HepG2 (cell line): Measurements from ENCODE around the gene NPHS1. TPM values are rescaled to one million over a fixed set of nuclear protein-coding genes. Genes with fewer than 3 reads are reported as not detected.

ENCODE experiments used
- ARNT ChIP-seq: fragments of 450-650 bp; IDR thresholded peaks from 2 replicates; pipeline ENCODE4 v1.6.1; 2017
- CBX2 ChIP-seq, 2 experiments: fragments of 200-600 bp in 1 of 2; sonication (generic); formaldehyde crosslinking in 1 of 2; IDR thresholded peaks; 2 replicates each; pipeline versions ENCODE4 v1.7.0 to v1.8.1; 2018 to 2022; ENCODE audit warnings: low read depth in 2 of 2, low read length in 1 of 2, mild to moderate bottlenecking in 1 of 2, missing genetic modification reagents in 1 of 2
- HNF4A ChIP-seq: sonication (generic); formaldehyde crosslinking; IDR thresholded peaks from 2 replicates; pipeline ENCODE4 v1.4.0; 2020; ENCODE audit warnings: missing genetic modification reagents
- JUNB ChIP-seq: sonication (generic); formaldehyde crosslinking; IDR thresholded peaks from 2 replicates; pipeline ENCODE4 v1.8.0; 2022; ENCODE audit warnings: missing genetic modification reagents, mild to moderate bottlenecking, borderline replicate concordance
- MAF1 ChIP-seq: sonication (generic); formaldehyde crosslinking; IDR thresholded peaks from 2 replicates; pipeline ENCODE4 v1.5.0; 2020; ENCODE audit warnings: missing genetic modification reagents, borderline replicate concordance
- MIER3 ChIP-seq: IDR thresholded peaks from 2 replicates; pipeline ENCODE4 v1.6.1; 2016; ENCODE audit warnings: missing compliant biosample characterization, borderline replicate concordance
- NBN ChIP-seq: fragments of 450-650 bp; conservative IDR thresholded peaks from 2 replicates; pipeline ENCODE4 v1.6.1; 2017
- NFRKB ChIP-seq: fragments of 450-650 bp; IDR thresholded peaks from 2 replicates; pipeline ENCODE4 v1.6.1; 2017
- PHF5A ChIP-seq: IDR thresholded peaks from one replicate; pipeline ENCODE4 v1.6.1; 2018; ENCODE audit warnings: low read depth, missing genetic modification reagents; ENCODE audit not compliant: unreplicated experiment
- RBM39 ChIP-seq: fragments of 200-400 bp; formaldehyde crosslinking; IDR thresholded peaks from one replicate; pipeline ENCODE4 v1.6.1; 2018; ENCODE audit warnings: antibody characterized with exemption, mild to moderate bottlenecking, low read depth, low read length; ENCODE audit not compliant: poor library complexity, severe bottlenecking
- SUZ12 ChIP-seq: fragments of 150-350 bp; IDR thresholded peaks from 2 replicates; pipeline ENCODE4 v1.6.1; 2014; ENCODE audit warnings: low read depth, low read length
- TP53 ChIP-seq: sonication (generic); formaldehyde crosslinking; conservative IDR thresholded peaks from 2 replicates; pipeline ENCODE4 v1.4.0; 2020; ENCODE audit warnings: missing genetic modification reagents
- YY1 ChIP-seq: IDR thresholded peaks from 2 replicates; pipeline ENCODE4 v1.6.1; 2011; ENCODE audit warnings: low read length, low read depth, moderate library complexity, mild to moderate bottlenecking; ENCODE audit not compliant: insufficient read depth, insufficient replicate concordance
- ZBTB38 ChIP-seq: sonication (generic); formaldehyde crosslinking; IDR thresholded peaks from 2 replicates; pipeline ENCODE4 v1.5.1; 2020; ENCODE audit warnings: mild to moderate bottlenecking, missing genetic modification reagents
- ZC3H13 ChIP-seq: sonication (generic); formaldehyde crosslinking; IDR thresholded peaks from 2 replicates; pipeline ENCODE4 v1.8.1; 2023; ENCODE audit warnings: mild to moderate bottlenecking, missing genetic modification reagents, moderate library complexity
- ZKSCAN5 ChIP-seq: sonication (generic); formaldehyde crosslinking; IDR thresholded peaks from 2 replicates; pipeline ENCODE4 v1.5.1; 2020; ENCODE audit warnings: mild to moderate bottlenecking, missing genetic modification reagents
- ZNF205 ChIP-seq: IDR thresholded peaks from 2 replicates; pipeline ENCODE4 v1.6.1; 2018; ENCODE audit warnings: missing biosample characterization, missing genetic modification reagents
- ZNF317 ChIP-seq: sonication (generic); formaldehyde crosslinking; IDR thresholded peaks from 2 replicates; pipeline ENCODE4 v1.5.0; 2020; ENCODE audit warnings: mild to moderate bottlenecking, missing genetic modification reagents
- ZNF337 ChIP-seq: sonication (generic); formaldehyde crosslinking; IDR thresholded peaks from 2 replicates; pipeline ENCODE4 v1.5.1; 2020; ENCODE audit warnings: missing genetic modification reagents, low read depth, mild to moderate bottlenecking, borderline replicate concordance
- ZNF546 ChIP-seq: sonication (generic); formaldehyde crosslinking; conservative IDR thresholded peaks from 2 replicates; pipeline ENCODE4 v1.8.1; 2023; ENCODE audit warnings: mild to moderate bottlenecking, missing genetic modification reagents
- ZNF567 ChIP-seq: sonication (generic); formaldehyde crosslinking; IDR thresholded peaks from 2 replicates; pipeline ENCODE4 v1.8.1; 2023; ENCODE audit warnings: mild to moderate bottlenecking, missing genetic modification reagents, borderline replicate concordance
- polyA plus RNA-seq, 8 experiments: library from polyadenylated mRNA; depleted of rRNA in 3 of 8; stranded (reverse) in 7 of 8; unstranded in 1 of 8; fragments of >200 nt; fragmentation: Illumina TruSeq in 4 of 8; extraction: Trizol in 4 of 8; gene quantifications; 2 replicates each; pipeline versions ENCODE4 v1.2.1 to v1.2.3, GENCODE V29; 2011 to 2016; ENCODE audit warnings: low read depth in 4 of 8, missing spikeins in 1 of 8, mixed read lengths in 1 of 8; ENCODE audit not compliant: insufficient read depth in 1 of 8
- total RNA-seq, 5 experiments: library from RNA; depleted of rRNA; stranded (reverse); fragments of >200 nt; fragmentation: Illumina TruSeq; extraction: Trizol; gene quantifications; 2 replicates each; pipeline ENCODE4 v1.2.3, GENCODE V29; 2016; ENCODE audit warnings: low read depth in 1 of 5
- TF ChIP-seq, protein P1 (sequence below): sonication (generic); formaldehyde crosslinking; IDR thresholded peaks from 2 replicates; pipeline ENCODE4 v1.4.0; 2020; ENCODE audit warnings: missing genetic modification reagents
- TF ChIP-seq, protein P2 (sequence below): IDR thresholded peaks from 2 replicates; pipeline ENCODE4 v1.6.1; 2016; ENCODE audit warnings: low read depth, missing genetic modification reagents, missing compliant biosample characterization

The NPHS1 gene
- total and polyA plus RNA-seq, 2 of the 13 experiments (the other 11 are each of a cell fraction or from before 2014, with no cell fraction given): not detected

GRCh38 chr19:35879770-35880317 lies 27.5 kb upstream of the NPHS1 start (continued):
- no peak for TF ChIP-seq ZNF567 (CRISPR knock-in tag)
- TF ChIP-seq RBM39: peak; percentile 44
- TF ChIP-seq, protein P1, sequence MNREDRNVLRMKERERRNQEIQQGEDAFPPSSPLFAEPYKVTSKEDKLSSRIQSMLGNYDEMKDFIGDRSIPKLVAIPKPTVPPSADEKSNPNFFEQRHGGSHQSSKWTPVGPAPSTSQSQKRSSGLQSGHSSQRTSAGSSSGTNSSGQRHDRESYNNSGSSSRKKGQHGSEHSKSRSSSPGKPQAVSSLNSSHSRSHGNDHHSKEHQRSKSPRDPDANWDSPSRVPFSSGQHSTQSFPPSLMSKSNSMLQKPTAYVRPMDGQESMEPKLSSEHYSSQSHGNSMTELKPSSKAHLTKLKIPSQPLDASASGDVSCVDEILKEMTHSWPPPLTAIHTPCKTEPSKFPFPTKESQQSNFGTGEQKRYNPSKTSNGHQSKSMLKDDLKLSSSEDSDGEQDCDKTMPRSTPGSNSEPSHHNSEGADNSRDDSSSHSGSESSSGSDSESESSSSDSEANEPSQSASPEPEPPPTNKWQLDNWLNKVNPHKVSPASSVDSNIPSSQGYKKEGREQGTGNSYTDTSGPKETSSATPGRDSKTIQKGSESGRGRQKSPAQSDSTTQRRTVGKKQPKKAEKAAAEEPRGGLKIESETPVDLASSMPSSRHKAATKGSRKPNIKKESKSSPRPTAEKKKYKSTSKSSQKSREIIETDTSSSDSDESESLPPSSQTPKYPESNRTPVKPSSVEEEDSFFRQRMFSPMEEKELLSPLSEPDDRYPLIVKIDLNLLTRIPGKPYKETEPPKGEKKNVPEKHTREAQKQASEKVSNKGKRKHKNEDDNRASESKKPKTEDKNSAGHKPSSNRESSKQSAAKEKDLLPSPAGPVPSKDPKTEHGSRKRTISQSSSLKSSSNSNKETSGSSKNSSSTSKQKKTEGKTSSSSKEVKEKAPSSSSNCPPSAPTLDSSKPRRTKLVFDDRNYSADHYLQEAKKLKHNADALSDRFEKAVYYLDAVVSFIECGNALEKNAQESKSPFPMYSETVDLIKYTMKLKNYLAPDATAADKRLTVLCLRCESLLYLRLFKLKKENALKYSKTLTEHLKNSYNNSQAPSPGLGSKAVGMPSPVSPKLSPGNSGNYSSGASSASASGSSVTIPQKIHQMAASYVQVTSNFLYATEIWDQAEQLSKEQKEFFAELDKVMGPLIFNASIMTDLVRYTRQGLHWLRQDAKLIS (CRISPR knock-in tag): no peak
- no peak for TF ChIP-seq SUZ12
- no peak for TF ChIP-seq CBX2 (IDR thresholded peaks at IDR 0.05; ENCODE audit: low read depth, low read length)
- 0 out of 2 replicates have a peak, but pooled peaks have one; percentile 31 for TF ChIP-seq CBX2 (CRISPR knock-in tag; IDR thresholded peaks at IDR 0.05; ENCODE audit: low read depth)
- TF ChIP-seq JUNB (CRISPR knock-in tag): no peak; the same call in 1 of the 2 replicates
- no peak for TF ChIP-seq YY1
- 0 out of 2 replicates have a peak, but pooled peaks have one; percentile 23 for TF ChIP-seq TP53
- peak; percentile 88 for TF ChIP-seq ZNF205 (CRISPR knock-in tag)
- TF ChIP-seq ZNF317 (CRISPR knock-in tag): peak; percentile 86
- 0 out of 2 replicates have a peak, but pooled peaks have one; percentile 36 for TF ChIP-seq ZKSCAN5
- peak; percentile 60; the same call in 1 of the 2 replicates for TF ChIP-seq ZNF337
- TF ChIP-seq PHF5A: no peak
- TF ChIP-seq, protein P2, sequence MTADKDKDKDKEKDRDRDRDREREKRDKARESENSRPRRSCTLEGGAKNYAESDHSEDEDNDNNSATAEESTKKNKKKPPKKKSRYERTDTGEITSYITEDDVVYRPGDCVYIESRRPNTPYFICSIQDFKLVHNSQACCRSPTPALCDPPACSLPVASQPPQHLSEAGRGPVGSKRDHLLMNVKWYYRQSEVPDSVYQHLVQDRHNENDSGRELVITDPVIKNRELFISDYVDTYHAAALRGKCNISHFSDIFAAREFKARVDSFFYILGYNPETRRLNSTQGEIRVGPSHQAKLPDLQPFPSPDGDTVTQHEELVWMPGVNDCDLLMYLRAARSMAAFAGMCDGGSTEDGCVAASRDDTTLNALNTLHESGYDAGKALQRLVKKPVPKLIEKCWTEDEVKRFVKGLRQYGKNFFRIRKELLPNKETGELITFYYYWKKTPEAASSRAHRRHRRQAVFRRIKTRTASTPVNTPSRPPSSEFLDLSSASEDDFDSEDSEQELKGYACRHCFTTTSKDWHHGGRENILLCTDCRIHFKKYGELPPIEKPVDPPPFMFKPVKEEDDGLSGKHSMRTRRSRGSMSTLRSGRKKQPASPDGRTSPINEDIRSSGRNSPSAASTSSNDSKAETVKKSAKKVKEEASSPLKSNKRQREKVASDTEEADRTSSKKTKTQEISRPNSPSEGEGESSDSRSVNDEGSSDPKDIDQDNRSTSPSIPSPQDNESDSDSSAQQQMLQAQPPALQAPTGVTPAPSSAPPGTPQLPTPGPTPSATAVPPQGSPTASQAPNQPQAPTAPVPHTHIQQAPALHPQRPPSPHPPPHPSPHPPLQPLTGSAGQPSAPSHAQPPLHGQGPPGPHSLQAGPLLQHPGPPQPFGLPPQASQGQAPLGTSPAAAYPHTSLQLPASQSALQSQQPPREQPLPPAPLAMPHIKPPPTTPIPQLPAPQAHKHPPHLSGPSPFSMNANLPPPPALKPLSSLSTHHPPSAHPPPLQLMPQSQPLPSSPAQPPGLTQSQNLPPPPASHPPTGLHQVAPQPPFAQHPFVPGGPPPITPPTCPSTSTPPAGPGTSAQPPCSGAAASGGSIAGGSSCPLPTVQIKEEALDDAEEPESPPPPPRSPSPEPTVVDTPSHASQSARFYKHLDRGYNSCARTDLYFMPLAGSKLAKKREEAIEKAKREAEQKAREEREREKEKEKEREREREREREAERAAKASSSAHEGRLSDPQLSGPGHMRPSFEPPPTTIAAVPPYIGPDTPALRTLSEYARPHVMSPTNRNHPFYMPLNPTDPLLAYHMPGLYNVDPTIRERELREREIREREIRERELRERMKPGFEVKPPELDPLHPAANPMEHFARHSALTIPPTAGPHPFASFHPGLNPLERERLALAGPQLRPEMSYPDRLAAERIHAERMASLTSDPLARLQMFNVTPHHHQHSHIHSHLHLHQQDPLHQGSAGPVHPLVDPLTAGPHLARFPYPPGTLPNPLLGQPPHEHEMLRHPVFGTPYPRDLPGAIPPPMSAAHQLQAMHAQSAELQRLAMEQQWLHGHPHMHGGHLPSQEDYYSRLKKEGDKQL (CRISPR knock-in tag): 0 out of 2 replicates have a peak, but pooled peaks have one; percentile 26
- TF ChIP-seq MIER3 (CRISPR knock-in tag): peak; percentile 81; the same call in 1 of the 2 replicates
- no peak for TF ChIP-seq HNF4A (CRISPR knock-in tag)
- TF ChIP-seq ZC3H13: no peak
- TF ChIP-seq ZNF546 (CRISPR knock-in tag): peak; percentile 94; the same call in 1 of the 2 replicates
- no peak for TF ChIP-seq NBN
- TF ChIP-seq ARNT: no peak
- peak; percentile 70 for TF ChIP-seq ZBTB38
- TF ChIP-seq MAF1 (CRISPR knock-in tag): peak; percentile 86; the same call in 1 of the 2 replicates
- no peak for TF ChIP-seq NFRKB
